ENCODE data around the gene NFKBIA.
"Not testable (repeated sequence)": the region's sequence is repeated elsewhere in the genome, so short reads cannot be mapped to it uniquely, and the experiment has no call there.

Gene NFKBIA

GRCh38 chr14:35399083-35399937, 5.2 kb downstream of the NFKBIA start:
- DNase-seq (ENCODE audit: low read depth) = no peak
- H3K4me3 ChIP-seq (ENCODE audit: low read depth, low read length) = no peak overlapping the region
- no peak for TF ChIP-seq CTCF (conservative IDR thresholded peaks at IDR 0.05; ENCODE audit: low read depth, low read length)

GRCh38 chr14:35398071-35398584, 6.4 kb downstream of the NFKBIA start:
- H3K4me3 ChIP-seq (ENCODE audit: low read depth, low read length) = no peak overlapping the region
- DNase-seq (ENCODE audit: low read depth) = no peak
- TF ChIP-seq CTCF (conservative IDR thresholded peaks at IDR 0.05; ENCODE audit: low read depth, low read length) = no peak

GRCh38 chr14:35396610-35397009, 7.9 kb downstream of the NFKBIA start:
- H3K4me3 ChIP-seq (ENCODE audit: low read depth, low read length); DNase-seq (ENCODE audit: low read depth): not testable (repeated sequence)

GRCh38 chr14:35395283-35395682, 9.3 kb downstream of the NFKBIA start:
- no peak for DNase-seq (ENCODE audit: low read depth)
- no peak overlapping the region for H3K4me3 ChIP-seq (ENCODE audit: low read depth, low read length)
- TF ChIP-seq CTCF (conservative IDR thresholded peaks at IDR 0.05; ENCODE audit: low read depth, low read length) = no peak

GRCh38 chr14:35394326-35395013, 10.1 kb downstream of the NFKBIA start:
- no peak for DNase-seq (ENCODE audit: low read depth)
- no peak overlapping the region for H3K4me3 ChIP-seq (ENCODE audit: low read depth, low read length)
- TF ChIP-seq CTCF (conservative IDR thresholded peaks at IDR 0.05; ENCODE audit: low read depth, low read length) = no peak

- no peak for DNase-seq (ENCODE audit: low read depth)
- no peak overlapping the region for H3K4me3 ChIP-seq (ENCODE audit: low read depth, low read length)
- no peak for TF ChIP-seq CTCF (conservative IDR thresholded peaks at IDR 0.05; ENCODE audit: low read depth, low read length)
Measured at GRCh38 chr14:35393826-35394225, 10.7 kb downstream of the NFKBIA start.

- DNase-seq (ENCODE audit: low read depth) = no peak
- TF ChIP-seq CTCF (conservative IDR thresholded peaks at IDR 0.05; ENCODE audit: low read depth, low read length) = no peak
- no peak overlapping the region for H3K4me3 ChIP-seq (ENCODE audit: low read depth, low read length)
Measured at GRCh38 chr14:35392103-35392502, 12.4 kb downstream of the NFKBIA start.
